ENCODE measurements around the gene KLF1. TPM values are rescaled to one million over a fixed set of nuclear protein-coding genes. Genes with fewer than 3 reads are reported as not detected.

KLF1 gene
- total RNA-seq, 2 donors from 2014 or later: 0.26 TPM; not detected in 1

DNA sequence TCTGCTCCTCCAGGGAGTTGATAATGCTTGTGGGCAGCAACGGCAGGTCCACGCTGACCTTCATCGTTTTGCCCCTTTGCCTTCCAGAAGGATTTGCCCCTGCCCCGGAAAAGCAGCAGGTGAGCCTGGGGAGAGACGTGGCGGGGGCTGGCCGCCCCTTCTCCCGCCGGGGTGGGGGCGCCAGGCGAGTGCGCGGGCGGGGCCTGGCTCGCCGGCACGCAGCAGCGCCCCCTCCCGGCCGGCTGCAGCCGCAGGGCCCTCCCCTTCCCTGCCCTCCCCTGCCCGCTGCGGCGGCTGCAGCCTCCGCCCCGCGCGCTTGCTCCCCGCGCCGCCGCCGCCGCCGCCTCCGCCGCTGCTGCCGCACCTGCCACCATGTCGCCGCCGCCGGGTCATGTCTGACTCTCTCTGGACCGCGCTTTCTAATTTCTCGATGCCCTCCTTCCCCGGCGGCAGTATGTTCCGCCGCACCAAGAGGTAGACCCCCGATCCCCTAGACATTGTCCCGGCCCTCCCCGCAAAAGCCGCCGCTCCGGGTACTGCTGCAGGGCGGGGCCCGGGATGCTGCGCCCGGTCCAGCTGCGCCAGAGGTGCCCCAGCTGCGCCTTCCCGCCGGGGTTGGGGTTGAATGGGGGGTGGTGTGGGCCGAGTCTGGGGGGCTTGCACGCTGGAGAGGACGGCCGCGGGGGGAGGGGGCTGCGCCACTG is 48.7 kb downstream of the KLF1 start, which contains the start of gene MAST1:
Gene MAST1, plus strand, starts transcription at position 334 of the 704 bp plus-strand sequence. Its CDS starts 58 bp downstream, at position 392.
- TF ChIP-seq, protein P1, sequence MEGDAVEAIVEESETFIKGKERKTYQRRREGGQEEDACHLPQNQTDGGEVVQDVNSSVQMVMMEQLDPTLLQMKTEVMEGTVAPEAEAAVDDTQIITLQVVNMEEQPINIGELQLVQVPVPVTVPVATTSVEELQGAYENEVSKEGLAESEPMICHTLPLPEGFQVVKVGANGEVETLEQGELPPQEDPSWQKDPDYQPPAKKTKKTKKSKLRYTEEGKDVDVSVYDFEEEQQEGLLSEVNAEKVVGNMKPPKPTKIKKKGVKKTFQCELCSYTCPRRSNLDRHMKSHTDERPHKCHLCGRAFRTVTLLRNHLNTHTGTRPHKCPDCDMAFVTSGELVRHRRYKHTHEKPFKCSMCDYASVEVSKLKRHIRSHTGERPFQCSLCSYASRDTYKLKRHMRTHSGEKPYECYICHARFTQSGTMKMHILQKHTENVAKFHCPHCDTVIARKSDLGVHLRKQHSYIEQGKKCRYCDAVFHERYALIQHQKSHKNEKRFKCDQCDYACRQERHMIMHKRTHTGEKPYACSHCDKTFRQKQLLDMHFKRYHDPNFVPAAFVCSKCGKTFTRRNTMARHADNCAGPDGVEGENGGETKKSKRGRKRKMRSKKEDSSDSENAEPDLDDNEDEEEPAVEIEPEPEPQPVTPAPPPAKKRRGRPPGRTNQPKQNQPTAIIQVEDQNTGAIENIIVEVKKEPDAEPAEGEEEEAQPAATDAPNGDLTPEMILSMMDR (IDR thresholded peaks at IDR 0.05): peak; percentile 49 to 58
- Histone ChIP-seq H3K27ac (no peak within 1 kb of the TSS), H3K9me3 (no peaks in the 10 kb centered on the region), H3K27me3 (peaks cover 42 to 67% of the 10 kb centered on the region in 2 donors), H3K36me3 (no peaks in the 10 kb centered on the region), H3K4me1 (peaks cover 0 to 39% of the 10 kb centered on the region in 2 donors), H3K4me3 (peak within 1 kb of the TSS in 1 of 2 donors; percentile 42)
- DNase-seq (ENCODE audit: low spot score): no peak

DNA sequence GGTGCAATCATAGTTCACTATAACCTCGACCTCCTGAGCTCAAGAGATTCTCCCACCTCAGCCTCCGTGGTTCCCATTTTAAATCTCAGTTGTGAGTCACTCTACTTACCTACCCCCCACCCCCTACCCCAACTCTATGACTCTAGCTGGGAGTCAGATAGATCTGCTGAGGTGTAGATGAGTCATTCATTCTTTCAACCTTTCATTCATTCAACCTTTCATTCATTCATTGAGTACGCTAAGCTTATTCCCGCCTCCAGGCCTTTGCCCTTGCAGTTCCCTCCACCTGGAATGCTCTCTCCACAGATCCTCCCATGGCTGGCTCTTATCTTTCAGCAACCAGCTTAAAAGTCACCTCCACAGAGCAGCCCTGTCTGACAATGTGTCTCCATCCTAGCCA is 49.8 kb downstream of the KLF1 start:
- TF ChIP-seq, protein P1 (IDR thresholded peaks at IDR 0.05): no peak
- no peak for DNase-seq (ENCODE audit: low spot score)
- Histone ChIP-seq H3K27ac (no peak overlapping the region), H3K4me3 (no peak overlapping the region), H3K36me3 (no peaks in the 10 kb centered on the region), H3K27me3 (peaks cover 52 to 76% of the 10 kb centered on the region in 2 donors), H3K4me1 (peaks cover 0 to 49% of the 10 kb centered on the region in 2 donors), H3K9me3 (no peaks in the 10 kb centered on the region)

DNA sequence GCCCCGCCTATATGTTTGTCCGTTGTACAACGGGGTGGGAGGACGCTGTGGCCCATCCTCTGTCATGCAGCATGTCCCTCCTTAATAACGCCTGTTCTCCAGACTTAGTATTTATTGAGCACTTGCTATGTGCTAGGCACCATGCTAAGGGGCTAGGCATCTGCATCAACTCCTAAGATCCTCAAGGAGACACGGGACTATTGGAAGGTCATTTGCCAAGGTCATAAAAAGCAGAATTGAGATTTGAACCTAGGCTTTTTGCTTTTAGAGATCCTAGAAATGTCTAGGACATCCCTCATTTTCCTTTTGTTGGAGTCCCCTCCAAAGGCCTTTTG is 50.5 kb downstream of the KLF1 start:
- Histone ChIP-seq H3K9me3 (no peaks in the 10 kb centered on the region), H3K27me3 (peaks cover 53 to 70% of the 10 kb centered on the region in 2 donors), H3K4me1 (peaks cover 0 to 49% of the 10 kb centered on the region in 2 donors), H3K27ac (no peak overlapping the region), H3K4me3 (no peak overlapping the region), H3K36me3 (no peaks in the 10 kb centered on the region)
- TF ChIP-seq, protein P1 (IDR thresholded peaks at IDR 0.05): no peak
- DNase-seq (ENCODE audit: low spot score): no peak

DNA sequence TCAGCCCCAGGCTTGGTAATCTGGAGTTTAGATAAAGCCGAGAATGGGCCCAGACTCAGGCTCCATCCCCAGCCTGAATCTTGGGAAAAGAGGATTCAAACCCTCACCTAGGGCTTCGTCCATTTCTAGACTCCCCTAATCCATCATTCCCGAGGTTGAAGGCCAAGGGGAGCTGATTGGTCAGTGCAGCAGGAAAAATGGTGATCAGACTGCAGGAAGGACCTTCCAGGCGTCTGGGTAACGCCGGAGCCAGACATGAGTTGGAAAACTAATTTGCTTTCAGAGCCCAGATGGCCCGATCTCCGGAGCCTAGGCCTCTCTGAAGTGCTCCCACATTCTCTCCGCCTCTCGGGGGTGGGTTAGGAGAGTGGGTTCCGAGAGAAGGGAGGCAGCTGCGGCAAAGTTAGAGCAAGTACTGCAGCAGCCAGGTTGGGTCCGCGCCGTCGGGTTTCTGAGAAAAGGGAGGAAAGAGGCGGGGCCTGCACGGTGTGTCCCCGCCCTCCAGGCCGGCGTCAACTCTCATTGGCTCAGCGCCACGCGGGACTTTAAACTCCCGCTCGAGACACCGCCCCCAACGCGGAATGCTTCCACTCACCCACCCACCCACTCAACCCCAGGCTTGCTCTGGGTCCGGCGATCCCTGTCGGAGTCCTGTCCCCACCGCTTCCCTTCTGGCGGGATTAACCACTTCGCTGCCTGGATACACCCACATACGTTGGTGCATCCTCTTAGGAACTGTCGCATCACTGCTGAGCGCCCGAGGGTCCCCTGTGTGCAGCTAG is 51.8 kb downstream of the KLF1 start:
- TF ChIP-seq, protein P1 (IDR thresholded peaks at IDR 0.05): no peak
- no peak for DNase-seq (ENCODE audit: low spot score)
- Histone ChIP-seq H3K4me3 (no peak overlapping the region), H3K27me3 (peaks cover 45 to 63% of the 10 kb centered on the region in 2 donors), H3K27ac (no peak overlapping the region), H3K4me1 (peaks cover 0 to 39% of the 10 kb centered on the region in 2 donors), H3K36me3 (no peaks in the 10 kb centered on the region), H3K9me3 (no peaks in the 10 kb centered on the region)

DNA sequence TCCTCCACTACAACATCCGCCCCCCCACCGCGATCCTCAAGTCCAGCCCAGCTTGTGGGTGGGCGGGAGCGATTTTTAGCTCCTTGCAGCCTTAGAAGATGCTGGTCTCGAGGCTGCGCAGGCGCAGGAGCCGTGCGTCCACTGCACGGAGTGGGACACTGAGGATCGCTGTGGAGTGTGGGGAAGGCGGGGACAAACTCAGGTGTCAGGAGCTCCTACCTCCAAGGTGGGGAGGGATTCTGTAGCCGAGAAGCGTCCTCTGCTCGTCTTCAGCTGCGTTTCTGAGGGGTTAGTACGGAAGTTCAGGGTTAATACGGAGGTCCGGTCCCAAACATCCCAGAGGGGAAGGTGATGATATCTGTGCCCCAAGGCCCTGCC is 52.4 kb downstream of the KLF1 start, which contains the start of gene RTBDN:
Gene RTBDN, minus strand, starts transcription at position 14 of the 378 bp plus-strand sequence. CDS start 4,600 bp downstream, outside the sequence.
- DNase-seq (ENCODE audit: low spot score): no peak
- H3K4me3 ChIP-seq: peak within 1 kb of the TSS; percentile 15 to 51
- H3K9me3 ChIP-seq: no peaks in the 10 kb centered on the region
- no peak within 1 kb of the TSS for H3K27ac ChIP-seq
- peaks cover 42 to 63% of the 10 kb centered on the region in 2 donors for H3K27me3 ChIP-seq
- TF ChIP-seq, protein P1 (IDR thresholded peaks at IDR 0.05): no peak
- no peaks in the 10 kb centered on the region for H3K36me3 ChIP-seq
- H3K4me1 ChIP-seq: peaks cover 0 to 39% of the 10 kb centered on the region in 2 donors

Small RNA genes within 50 kb of the gene (microRNA-seq; reads per million reads assigned to microRNA genes)
- gene MIR5695 (ENCODE audit: borderline number of aligned reads in 2 of 2, borderline replicate concordance in 1 of 2) (0 reads per million in 2 donors), gene MIR6794 (ENCODE audit: borderline number of aligned reads in 2 of 2, borderline replicate concordance in 1 of 2) (0 reads per million in 2 donors)

Other genes starting within 250 kb of the KLF1 start
- 10 to 100 TPM; 33.7 to 35.5 TPM for gene MAN2B1, start 220.5 kb downstream of the KLF1 start, total RNA-seq
- 10 to 100 TPM; 10.1 to 11.6 TPM for gene WDR83, start 220.4 kb downstream of the KLF1 start, total RNA-seq
- gene DHPS, start 205.3 kb downstream of the KLF1 start, total RNA-seq: 10 to 100 TPM; 59.8 to 60.1 TPM
- gene GNG14, start 199.2 kb downstream of the KLF1 start, total RNA-seq: not detected
- gene FBXW9, start 190.6 kb downstream of the KLF1 start, total RNA-seq: 1 to 10 TPM; 1.8 TPM
- gene TNPO2, start 163.3 kb downstream of the KLF1 start, total RNA-seq: 10 to 100 TPM; 35.9 to 55.2 TPM
- 100 to 1,000 TPM; 262 to 287 TPM for gene TRIR, start 152.5 kb downstream of the KLF1 start, total RNA-seq
- gene GET3, start 149.7 kb downstream of the KLF1 start, total RNA-seq: 10 to 100 TPM; 44.6 to 55.1 TPM
- not detected for gene BEST2, start 135.4 kb downstream of the KLF1 start, total RNA-seq
- 10 to 100 TPM; 11.4 to 12.2 TPM for gene HOOK2, start 111.6 kb downstream of the KLF1 start, total RNA-seq
- 100 to 1,000 TPM; 321 to 506 TPM for gene JUNB, start 95.7 kb downstream of the KLF1 start, total RNA-seq
- gene PRDX2, start 85.4 kb downstream of the KLF1 start, total RNA-seq: 100 to 1,000 TPM; 702 to 859 TPM
- not detected for gene THSD8, start 85.1 kb downstream of the KLF1 start, total RNA-seq
- 1 to 10 TPM; 3.1 to 4.0 TPM for gene RNASEH2A, start 80.6 kb downstream of the KLF1 start, total RNA-seq
- gene RTBDN, start 52.6 kb downstream of the KLF1 start, total RNA-seq: not detected
- gene MAST1, start 48.7 kb downstream of the KLF1 start, total RNA-seq: not detected
- gene DNASE2, start 5.8 kb downstream of the KLF1 start, total RNA-seq: 10 to 100 TPM; 24.2 to 24.9 TPM
- gene GCDH, start 4.0 kb upstream of the KLF1 start, total RNA-seq: 10 to 100 TPM; 28.4 to 58.3 TPM
- gene SYCE2, start 32.1 kb upstream of the KLF1 start, total RNA-seq: not detected
- 10 to 100 TPM; 36.4 TPM for gene FARSA, start 46.5 kb upstream of the KLF1 start, total RNA-seq
- 100 to 1,000 TPM; 285 to 289 TPM for gene CALR, start 51.4 kb upstream of the KLF1 start, total RNA-seq
- 100 to 1,000 TPM; 178 to 185 TPM for gene RAD23A, start 58.7 kb upstream of the KLF1 start, total RNA-seq
- 10 to 100 TPM; 48.5 to 58.7 TPM for gene GADD45GIP1, start 70.0 kb upstream of the KLF1 start, total RNA-seq
- gene DAND5, start 82.4 kb upstream of the KLF1 start, total RNA-seq: 10 to 100 TPM in 1 of 2 donors, 1 to 10 TPM in 1; 2.9 to 10.7 TPM
- gene NFIX, start 108.3 kb upstream of the KLF1 start, total RNA-seq: 10 to 100 TPM; 56.5 to 69.8 TPM
- 10 to 100 TPM; 10.2 to 15.3 TPM for gene LYL1, start 215.7 kb upstream of the KLF1 start, total RNA-seq
- 10 to 100 TPM; 13.6 to 15.0 TPM for gene TRMT1, start 229.5 kb upstream of the KLF1 start, total RNA-seq
- gene NACC1, start 231.1 kb upstream of the KLF1 start, total RNA-seq: 10 to 100 TPM; 25.4 to 27.3 TPM